HG02938 (cell line): ENCODE results near the gene USP32.
"Not testable (repeated sequence)": the region's sequence is repeated elsewhere in the genome, so short reads cannot be mapped to it uniquely, and the experiment has no call there.

Experiments
- ATAC-seq: cut with Tn5 transposase; IDR thresholded peaks from one replicate; pipeline ENCODE4 v1.9.1; 2021; ENCODE audit warnings: mild to moderate bottlenecking, moderate library complexity; ENCODE audit not compliant: unreplicated experiment

USP32 gene

GRCh38 chr17:60381958-60382357 lies 10.0 kb downstream of the USP32 start:
- no peak for ATAC-seq

GRCh38 chr17:60379461-60379860 lies 12.5 kb downstream of the USP32 start:
- ATAC-seq = not testable (repeated sequence)

GRCh38 chr17:60378187-60378586 lies 13.7 kb downstream of the USP32 start:
- ATAC-seq = not testable (repeated sequence)

- ATAC-seq = no peak
Observed at GRCh38 chr17:60372790-60373483, 19.0 kb downstream of the USP32 start.

- ATAC-seq = no peak
Observed at GRCh38 chr17:60371818-60372510, 20.0 kb downstream of the USP32 start.

- ATAC-seq = no peak
Observed at GRCh38 chr17:60371416-60371815, 20.5 kb downstream of the USP32 start.

GRCh38 chr17:60369727-60370126 lies 22.2 kb downstream of the USP32 start:
- ATAC-seq = no peak

- no peak for ATAC-seq
Observed at GRCh38 chr17:60363700-60364405, 28.1 kb downstream of the USP32 start.

- no peak for ATAC-seq
Observed at GRCh38 chr17:60362329-60362728, 29.6 kb downstream of the USP32 start.

GRCh38 chr17:60361889-60362288 lies 30.0 kb downstream of the USP32 start:
- no peak for ATAC-seq

- ATAC-seq = no peak
Observed at GRCh38 chr17:60359415-60359814, 32.5 kb downstream of the USP32 start.

GRCh38 chr17:60358606-60359225 lies 33.2 kb downstream of the USP32 start:
- no peak for ATAC-seq

- ATAC-seq = no peak
Observed at GRCh38 chr17:60356940-60357339, 35.0 kb downstream of the USP32 start.

- ATAC-seq = no peak
Observed at GRCh38 chr17:60355663-60356594, 36.0 kb downstream of the USP32 start.

GRCh38 chr17:60354223-60354622 lies 37.7 kb downstream of the USP32 start:
- ATAC-seq = no peak

GRCh38 chr17:60353773-60354172 lies 38.2 kb downstream of the USP32 start:
- ATAC-seq = no peak

- no peak for ATAC-seq
Observed at GRCh38 chr17:60352569-60352968, 39.4 kb downstream of the USP32 start.

- ATAC-seq = no peak
Observed at GRCh38 chr17:60352071-60352470, 39.9 kb downstream of the USP32 start.

GRCh38 chr17:60351012-60351695 lies 40.8 kb downstream of the USP32 start:
- ATAC-seq = no peak

GRCh38 chr17:60348616-60349015 lies 43.3 kb downstream of the USP32 start:
- ATAC-seq = no peak
